Measurements from ENCODE around the gene NUP210L.

NUP210L gene

DNA sequence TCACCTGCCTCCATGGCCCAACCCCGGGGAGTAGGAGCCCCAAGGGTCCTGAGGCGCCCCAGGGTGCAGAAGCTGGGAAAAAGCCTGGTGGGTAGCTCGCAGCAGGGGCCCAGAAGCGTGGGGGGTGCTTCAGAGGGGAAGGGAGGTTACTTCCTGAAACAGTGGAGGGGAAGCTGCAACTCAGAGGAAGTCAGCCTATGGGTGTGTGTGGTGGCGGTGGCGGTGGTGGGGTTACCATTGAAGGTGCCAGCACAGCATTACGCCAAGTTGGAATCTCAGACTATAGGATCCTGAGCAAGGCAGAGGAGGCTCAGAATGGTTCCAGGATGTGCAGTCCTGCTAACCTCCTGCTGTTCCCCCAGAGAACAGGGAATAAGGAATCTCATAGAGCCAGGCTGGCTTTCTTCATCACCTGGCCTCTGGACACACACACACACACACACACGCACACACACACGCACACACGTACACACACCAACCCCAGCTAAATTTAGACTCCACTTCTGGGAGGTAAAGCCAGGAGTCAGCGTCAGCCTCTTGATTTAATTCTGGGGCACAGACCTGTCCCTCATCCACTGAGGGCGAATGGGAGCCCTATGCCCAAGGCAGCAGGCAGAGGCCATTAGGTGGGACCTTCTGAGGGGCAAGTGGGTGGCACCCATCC is 209.6 kb downstream of the NUP210L start:
- ChIA-PET CTCF (interaction anchor here (0.6 to 1.8 kb wide), 2 partner anchors 11 to 124 kb away, joined by 4 to 6 read pairs; no protein-coding TSS in a partner anchor), POLR2A (interaction anchor here (1.0 to 5.1 kb wide), 11 partner anchors 8 to 162 kb away, joined by 3 to 47 read pairs (median 14); partner anchors contain the start of genes CREB3L4, CRTC2, GATAD2B and JTB)
- no peak for DNase-seq (ENCODE audit: extremely low spot score)
- TF ChIP-seq CTBP1 (IDR thresholded peaks at IDR 0.05; ENCODE audit: borderline replicate concordance) (no peak), ELF4 (IDR thresholded peaks at IDR 0.05) (no peak), NFRKB (IDR thresholded peaks at IDR 0.05) (no peak), L3MBTL2 (conservative IDR thresholded peaks at IDR 0.05) (no peak), HDGF (IDR thresholded peaks at IDR 0.05; ENCODE audit: borderline replicate concordance) (no peak), SP1 (IDR thresholded peaks at IDR 0.05) (no peak)

DNA sequence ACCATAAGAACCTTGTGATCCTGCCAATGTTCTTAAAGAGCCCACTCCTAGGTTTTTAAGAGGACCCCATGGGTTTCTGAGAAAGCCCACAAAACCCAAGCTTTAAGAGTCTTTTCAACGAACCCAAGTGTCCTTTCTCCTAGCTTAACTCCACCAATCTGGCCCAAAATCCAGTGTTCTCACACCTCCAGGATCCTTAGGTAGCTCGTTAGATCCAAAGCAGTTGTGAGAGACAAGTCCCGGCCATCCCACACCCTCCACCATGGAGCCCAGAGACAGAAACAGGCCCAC is 210.1 kb downstream of the NUP210L start:
- no peak for DNase-seq (ENCODE audit: extremely low spot score)
- TF ChIP-seq FOXK2 (IDR thresholded peaks at IDR 0.05) (no peak), BHLHE40 (IDR thresholded peaks at IDR 0.05; ENCODE audit: borderline replicate concordance) (no peak), CTBP1 (IDR thresholded peaks at IDR 0.05; ENCODE audit: borderline replicate concordance) (no peak), HDGF (IDR thresholded peaks at IDR 0.05; ENCODE audit: borderline replicate concordance) (no peak), FOXA1 (IDR thresholded peaks at IDR 0.05) (no peak), ARNT (IDR thresholded peaks at IDR 0.05) (no peak)
- ChIA-PET POLR2A (interaction anchor here (0.6 to 5.1 kb wide), 9 partner anchors 14 to 161 kb away, joined by 4 to 47 read pairs (median 10); partner anchors contain the start of genes CREB3L4, CRTC2, GATAD2B and JTB), CTCF (no interaction called here)

GRCh38 chr1:153944005-153944826 is 210.7 kb downstream of the NUP210L start:
- DNase-seq (ENCODE audit: extremely low spot score), result no peak
- CTCF ChIA-PET, result interaction anchor here (1.1 kb wide), 1 partner anchor 42 kb away, joined by 6 read pairs; the partner anchor contains the start of gene RAB13
- TF ChIP-seq ARNT (IDR thresholded peaks at IDR 0.05), result no peak
- TF ChIP-seq TARDBP (IDR thresholded peaks at IDR 0.05), result 0 out of 2 replicates have a peak, but pooled peaks have one; percentile 60
- TF ChIP-seq FOXM1 (IDR thresholded peaks at IDR 0.05; ENCODE audit: borderline replicate concordance), result 0 out of 2 replicates have a peak, but pooled peaks have one; percentile 24
- POLR2A ChIA-PET, result interaction anchor here (0.6 to 5.1 kb wide), 10 partner anchors 9 to 161 kb away, joined by 3 to 47 read pairs (median 7); partner anchors contain the start of genes CREB3L4, GATAD2B, JTB and SLC39A1

GRCh38 chr1:153942766-153943549 is 211.9 kb downstream of the NUP210L start:
- TF ChIP-seq SUZ12 (IDR thresholded peaks at IDR 0.05) (no peak), BHLHE40 (IDR thresholded peaks at IDR 0.05; ENCODE audit: borderline replicate concordance) (no peak), CTBP1 (IDR thresholded peaks at IDR 0.05; ENCODE audit: borderline replicate concordance) (no peak), FOXK2 (IDR thresholded peaks at IDR 0.05) (no peak), FOXA1 (IDR thresholded peaks at IDR 0.05) (no peak), HDGF (IDR thresholded peaks at IDR 0.05; ENCODE audit: borderline replicate concordance) (no peak), LEF1 (IDR thresholded peaks at IDR 0.05; ENCODE audit: borderline replicate concordance) (no peak), ARNT (IDR thresholded peaks at IDR 0.05) (no peak), FOXM1 (IDR thresholded peaks at IDR 0.05; ENCODE audit: borderline replicate concordance) (no peak), TARDBP (IDR thresholded peaks at IDR 0.05) (no peak), ELF4 (IDR thresholded peaks at IDR 0.05) (no peak), NFRKB (IDR thresholded peaks at IDR 0.05) (no peak), ZNF384 (IDR thresholded peaks at IDR 0.05) (no peak)
- TF ChIP-seq, protein P1, sequence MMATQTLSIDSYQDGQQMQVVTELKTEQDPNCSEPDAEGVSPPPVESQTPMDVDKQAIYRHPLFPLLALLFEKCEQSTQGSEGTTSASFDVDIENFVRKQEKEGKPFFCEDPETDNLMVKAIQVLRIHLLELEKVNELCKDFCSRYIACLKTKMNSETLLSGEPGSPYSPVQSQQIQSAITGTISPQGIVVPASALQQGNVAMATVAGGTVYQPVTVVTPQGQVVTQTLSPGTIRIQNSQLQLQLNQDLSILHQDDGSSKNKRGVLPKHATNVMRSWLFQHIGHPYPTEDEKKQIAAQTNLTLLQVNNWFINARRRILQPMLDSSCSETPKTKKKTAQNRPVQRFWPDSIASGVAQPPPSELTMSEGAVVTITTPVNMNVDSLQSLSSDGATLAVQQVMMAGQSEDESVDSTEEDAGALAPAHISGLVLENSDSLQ (IDR thresholded peaks at IDR 0.05), result no peak
- CTCF ChIA-PET, result interaction anchor here (1.1 kb wide), 1 partner anchor 44 kb away, joined by 6 read pairs; the partner anchor contains the start of gene RAB13
- POLR2A ChIA-PET, result interaction anchor here (0.9 to 4.7 kb wide), 4 partner anchors 20 to 35 kb away, joined by 4 to 47 read pairs (median 22); partner anchors contain the start of genes CREB3L4, GATAD2B and JTB
- no peak for DNase-seq (ENCODE audit: extremely low spot score)

Measured in HEK293T (cell line).